SK-N-SH treated with all-trans-retinoic acid at 6 μM for 48 hours (cell line): ENCODE data around the gene CEMIP.

Source experiments
- ATAC-seq: fragments of 200-7000 bp; cut with Tn5 transposase; 3 replicates; pipeline ENCODE4 v1.9.1; 2020; ENCODE audit warnings: mild to moderate bottlenecking, moderate library complexity
- ARNTL ChIP-seq: fragments of 450-650 bp; formaldehyde crosslinking; IDR thresholded peaks from 2 replicates; pipeline ENCODE4 v1.5.0; 2020; ENCODE audit warnings: low read depth, mild to moderate bottlenecking, moderate library complexity, borderline replicate concordance
- BACH2 ChIP-seq: fragments of 250-450 bp; sonication (Bioruptor Pico); IDR thresholded peaks from 2 replicates; pipeline ENCODE4 v1.9.0; 2021; ENCODE audit warnings: mild to moderate bottlenecking, borderline replicate concordance
- CREB5 ChIP-seq: fragments of 250-450 bp; sonication (Bioruptor Pico); IDR thresholded peaks from 2 replicates; pipeline ENCODE4 v1.5.1; 2020; ENCODE audit warnings: low read depth, mild to moderate bottlenecking, moderate library complexity
- CSDC2 ChIP-seq: fragments of 250-450 bp; sonication (Bioruptor Pico); IDR thresholded peaks from 2 replicates; pipeline ENCODE4 v1.5.0; 2020; ENCODE audit warnings: mild to moderate bottlenecking, moderate library complexity
- CSRNP3 ChIP-seq: fragments of 250-450 bp; sonication (Bioruptor Pico); IDR thresholded peaks from 2 replicates; pipeline ENCODE4 v1.5.1; 2021; ENCODE audit warnings: mild to moderate bottlenecking, moderate library complexity
- ESRRG ChIP-seq: fragments of 250-450 bp; sonication (Bioruptor Pico); IDR thresholded peaks from 2 replicates; pipeline ENCODE4 v1.6.1; 2021; ENCODE audit warnings: mild to moderate bottlenecking
- GLIS3 ChIP-seq: fragments of 250-450 bp; sonication (Bioruptor Pico); IDR thresholded peaks from 2 replicates; pipeline ENCODE4 v1.5.0; 2020; ENCODE audit warnings: mild to moderate bottlenecking, moderate library complexity
- ISL1 ChIP-seq: fragments of 250-450 bp; sonication (Bioruptor Pico); IDR thresholded peaks from 2 replicates; pipeline ENCODE4 v2.1.2; 2022; ENCODE audit warnings: mild to moderate bottlenecking, moderate library complexity
- OSR1 ChIP-seq: fragments of 250-450 bp; sonication (Bioruptor Pico); IDR thresholded peaks from 2 replicates; pipeline ENCODE4 v1.8.0; 2022; ENCODE audit warnings: moderate library complexity, mild to moderate bottlenecking, inconsistent platforms
- PATZ1 ChIP-seq: fragments of 250-450 bp; sonication (Bioruptor Pico); IDR thresholded peaks from 2 replicates; pipeline ENCODE4 v1.8.0; 2020; ENCODE audit warnings: mild to moderate bottlenecking, moderate library complexity, borderline replicate concordance
- POU6F1 ChIP-seq: fragments of 250-450 bp; sonication (Bioruptor Pico); IDR thresholded peaks from 2 replicates; pipeline ENCODE4 v1.8.0; 2021; ENCODE audit warnings: low read depth, mild to moderate bottlenecking, moderate library complexity, borderline replicate concordance
- PPARA ChIP-seq: fragments of 250-450 bp; sonication (Bioruptor Pico); IDR thresholded peaks from 2 replicates; pipeline ENCODE4 v1.5.0; 2020; ENCODE audit warnings: mild to moderate bottlenecking, borderline replicate concordance
- RARB ChIP-seq: fragments of 250-450 bp; sonication (Bioruptor Pico); IDR thresholded peaks from 2 replicates; pipeline ENCODE4 v1.8.0; 2021; ENCODE audit warnings: mild to moderate bottlenecking, moderate library complexity
- SNAI2 ChIP-seq: fragments of 250-450 bp; sonication (Bioruptor Pico); IDR thresholded peaks from 2 replicates; pipeline ENCODE4 v1.5.0; 2020; ENCODE audit warnings: mild to moderate bottlenecking, moderate library complexity
- TCF4 ChIP-seq: fragments of 250-450 bp; sonication (Bioruptor Pico); IDR thresholded peaks from 2 replicates; pipeline ENCODE4 v1.8.0; 2021; ENCODE audit warnings: mild to moderate bottlenecking, moderate library complexity, borderline replicate concordance
- TOX ChIP-seq: fragments of 250-450 bp; sonication (Bioruptor Pico); IDR thresholded peaks from 2 replicates; pipeline ENCODE4 v1.8.0; 2021; ENCODE audit warnings: mild to moderate bottlenecking, moderate library complexity, borderline replicate concordance
- TSHZ2 ChIP-seq: fragments of 250-450 bp; sonication (Bioruptor Pico); IDR thresholded peaks from 2 replicates; pipeline ENCODE4 v1.5.0; 2020; ENCODE audit warnings: mild to moderate bottlenecking, moderate library complexity
- ZC3H10 ChIP-seq: fragments of 250-450 bp; sonication (Bioruptor Pico); IDR thresholded peaks from 2 replicates; pipeline ENCODE4 v1.5.1; 2021; ENCODE audit warnings: mild to moderate bottlenecking, moderate library complexity
- ZFP3 ChIP-seq: fragments of 250-450 bp; sonication (Bioruptor Pico); IDR thresholded peaks from 2 replicates; pipeline ENCODE4 v1.5.0; 2020; ENCODE audit warnings: mild to moderate bottlenecking, moderate library complexity
- ZFP30 ChIP-seq: fragments of 450-650 bp; formaldehyde crosslinking; IDR thresholded peaks from 2 replicates; pipeline ENCODE4 v1.5.0; 2022; ENCODE audit warnings: mild to moderate bottlenecking, moderate library complexity
- ZNF565 ChIP-seq: fragments of 450-650 bp; formaldehyde crosslinking; conservative IDR thresholded peaks from 2 replicates; pipeline ENCODE4 v1.5.0; 2020; ENCODE audit warnings: low read depth, mild to moderate bottlenecking, moderate library complexity
- ZNF8 ChIP-seq: fragments of 450-650 bp; formaldehyde crosslinking; IDR thresholded peaks from 2 replicates; pipeline ENCODE4 v1.5.0; 2020; ENCODE audit warnings: mild to moderate bottlenecking, moderate library complexity

Gene CEMIP

GRCh38 chr15:80822676-80823075 lies 43.5 kb downstream of the CEMIP start:
- ATAC-seq: no peak
- TF ChIP-seq SNAI2 (CRISPR knock-in tag): no peak
- no peak for TF ChIP-seq ARNTL (CRISPR knock-in tag)
- no peak for TF ChIP-seq ZNF8 (CRISPR knock-in tag)
- TF ChIP-seq CSRNP3 (CRISPR knock-in tag): no peak
- TF ChIP-seq TOX (CRISPR knock-in tag): no peak
- no peak for TF ChIP-seq ISL1 (CRISPR knock-in tag)
- TF ChIP-seq PATZ1 (CRISPR knock-in tag): no peak
- no peak for TF ChIP-seq TSHZ2

GRCh38 chr15:80823120-80823519 lies 44.0 kb downstream of the CEMIP start:
- ATAC-seq: no peak
- TF ChIP-seq OSR1 (no peak), ZFP30 (CRISPR knock-in tag) (no peak), RARB (CRISPR knock-in tag) (no peak)
- TF ChIP-seq, all 23 proteins: peak for 0

- TF ChIP-seq OSR1 (no peak), ESRRG (CRISPR knock-in tag) (no peak), ZC3H10 (CRISPR knock-in tag) (no peak), SNAI2 (CRISPR knock-in tag) (no peak), ZFP3 (no peak), ZNF565 (CRISPR knock-in tag) (no peak), POU6F1 (CRISPR knock-in tag) (no peak), BACH2 (CRISPR knock-in tag) (no peak), TCF4 (CRISPR knock-in tag) (no peak), ARNTL (CRISPR knock-in tag) (no peak), CREB5 (CRISPR knock-in tag) (no peak), RARB (CRISPR knock-in tag) (no peak), ZFP30 (CRISPR knock-in tag) (no peak), GLIS3 (CRISPR knock-in tag) (no peak), PPARA (CRISPR knock-in tag) (no peak), TOX (CRISPR knock-in tag) (no peak), TSHZ2 (no peak), CSDC2 (CRISPR knock-in tag) (no peak)
- TF ChIP-seq, all 23 proteins: peak for 0
- no peak for ATAC-seq
These were observed 44.8 kb downstream of the CEMIP start for GRCh38 chr15:80823995-80824394.
